Activated gamma-delta T cell treated with Interleukin-2 at 50 U/mL for 16 hours (primary cell): ENCODE measurements around the gene PTPRH.
A peak's percentile ranks its signal among the peaks of the same experiment; 100 is the strongest.
"Not testable (repeated sequence)": the region's sequence is repeated elsewhere in the genome, so short reads cannot be mapped to it uniquely, and the experiment has no call there.

Experiments used
- DNase-seq: peaks from one replicate; pipeline ENCODE4 v3.0.0-alpha.2; 2020

Gene PTPRH

DNA sequence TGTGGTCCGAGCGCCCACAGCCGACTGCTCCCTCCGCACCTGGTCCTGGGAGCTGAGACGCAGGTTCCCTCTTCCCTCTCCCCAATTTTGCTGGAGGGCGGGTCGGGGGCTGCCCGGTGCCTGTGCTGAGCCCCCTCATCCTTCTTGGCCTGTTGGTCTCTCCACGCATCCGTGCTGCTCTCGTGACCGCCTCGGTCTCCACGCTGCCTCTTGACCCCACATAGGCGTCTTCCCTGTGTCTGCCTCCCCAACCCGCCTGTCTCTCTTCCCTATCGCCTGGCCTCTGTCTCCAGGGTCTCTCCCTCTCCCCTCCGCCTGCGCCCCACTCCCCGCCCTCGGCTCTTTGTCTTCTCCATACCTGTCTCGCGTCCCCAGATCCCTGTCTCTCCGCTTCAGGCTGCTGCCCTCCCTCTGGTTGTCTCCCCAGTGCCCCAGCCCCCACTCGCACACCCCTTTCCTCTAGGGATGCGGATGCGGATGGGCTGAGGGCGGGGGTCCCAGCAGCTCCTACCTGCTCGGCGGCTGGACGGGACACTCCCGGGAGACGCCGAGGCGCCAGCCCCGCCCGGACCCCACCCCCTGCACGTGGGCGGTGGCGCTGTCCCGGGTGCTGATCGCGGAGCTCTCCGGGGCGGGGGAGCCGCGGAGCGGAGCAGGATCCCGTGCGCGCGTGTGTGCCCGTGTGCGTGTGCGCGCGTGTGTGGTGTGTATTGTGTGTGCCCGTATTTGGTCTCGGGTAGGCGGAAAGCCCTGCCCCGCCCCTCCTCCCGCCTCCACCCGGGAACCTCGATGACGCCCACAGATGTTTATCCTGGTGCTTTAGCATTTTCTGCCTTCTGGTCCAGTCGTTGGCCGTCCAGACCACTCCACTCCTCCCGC lies 29.5 kb downstream of the PTPRH start, which contains the start of gene SYT5:
Gene SYT5, minus strand, starts transcription at position 684 of the 879 bp plus-strand sequence. CDS start 1,248 bp downstream, outside the sequence.
- peak; percentile 52 for DNase-seq

DNA sequence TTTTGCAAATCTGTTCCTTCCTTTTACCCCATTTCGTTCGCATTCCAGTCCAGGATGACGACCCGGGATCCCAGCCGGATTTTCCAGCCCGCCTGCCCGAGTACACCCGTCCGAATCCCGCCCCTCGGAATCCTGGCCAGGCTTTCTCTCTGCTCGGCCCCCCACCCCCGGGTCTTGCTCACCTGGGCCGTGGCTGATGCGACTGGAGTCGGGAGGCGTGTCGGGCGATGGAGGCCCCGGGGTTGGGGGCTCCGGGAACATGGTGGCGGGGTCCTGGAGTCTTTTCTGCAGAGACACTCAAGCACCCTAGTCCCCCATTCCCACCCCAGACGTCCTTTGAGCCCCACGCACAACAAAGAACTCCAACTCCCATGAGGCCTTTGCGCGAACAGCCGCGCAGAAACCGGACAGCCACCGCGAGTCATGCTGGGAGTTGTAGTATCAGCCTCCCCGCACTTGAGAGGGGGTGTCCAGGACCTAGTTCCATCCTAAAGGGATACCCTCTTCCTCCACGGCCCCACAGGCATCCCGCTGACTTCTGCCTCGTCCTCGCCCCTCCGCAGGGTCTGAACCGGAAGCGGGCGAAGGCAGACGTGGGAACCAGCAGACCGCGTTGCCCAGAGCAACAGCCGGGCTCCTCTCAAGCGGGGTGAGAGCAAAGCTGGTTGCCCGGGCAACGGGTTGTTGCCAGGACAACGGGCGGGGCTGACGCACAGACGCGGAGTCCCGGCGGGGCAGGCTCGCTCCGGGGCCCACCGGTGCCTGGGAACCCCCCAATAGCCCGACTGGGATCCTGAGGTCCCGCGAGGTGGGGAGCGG lies 30.3 kb downstream of the PTPRH start:
- DNase-seq = peak; percentile 94

DNA sequence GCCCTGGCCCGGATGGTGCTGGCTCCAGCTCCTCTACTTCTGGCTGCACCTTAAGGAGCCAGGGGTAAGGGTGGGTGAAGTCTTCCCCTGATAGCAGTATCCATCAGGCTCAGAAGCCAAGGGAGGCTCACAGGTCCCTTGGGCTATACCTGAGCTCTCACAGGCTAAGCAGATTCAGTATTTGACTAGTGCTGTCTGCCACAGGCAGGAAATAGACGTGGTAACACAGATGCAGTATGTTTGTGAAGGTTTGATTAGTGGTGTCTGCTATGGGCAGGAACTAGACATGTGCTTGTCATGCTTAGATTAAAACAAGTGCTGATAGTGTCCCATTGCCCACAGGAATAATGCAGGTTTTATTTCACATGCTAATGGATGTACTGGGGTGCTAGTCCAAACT lies 33.2 kb downstream of the PTPRH start:
- DNase-seq = no peak

DNA sequence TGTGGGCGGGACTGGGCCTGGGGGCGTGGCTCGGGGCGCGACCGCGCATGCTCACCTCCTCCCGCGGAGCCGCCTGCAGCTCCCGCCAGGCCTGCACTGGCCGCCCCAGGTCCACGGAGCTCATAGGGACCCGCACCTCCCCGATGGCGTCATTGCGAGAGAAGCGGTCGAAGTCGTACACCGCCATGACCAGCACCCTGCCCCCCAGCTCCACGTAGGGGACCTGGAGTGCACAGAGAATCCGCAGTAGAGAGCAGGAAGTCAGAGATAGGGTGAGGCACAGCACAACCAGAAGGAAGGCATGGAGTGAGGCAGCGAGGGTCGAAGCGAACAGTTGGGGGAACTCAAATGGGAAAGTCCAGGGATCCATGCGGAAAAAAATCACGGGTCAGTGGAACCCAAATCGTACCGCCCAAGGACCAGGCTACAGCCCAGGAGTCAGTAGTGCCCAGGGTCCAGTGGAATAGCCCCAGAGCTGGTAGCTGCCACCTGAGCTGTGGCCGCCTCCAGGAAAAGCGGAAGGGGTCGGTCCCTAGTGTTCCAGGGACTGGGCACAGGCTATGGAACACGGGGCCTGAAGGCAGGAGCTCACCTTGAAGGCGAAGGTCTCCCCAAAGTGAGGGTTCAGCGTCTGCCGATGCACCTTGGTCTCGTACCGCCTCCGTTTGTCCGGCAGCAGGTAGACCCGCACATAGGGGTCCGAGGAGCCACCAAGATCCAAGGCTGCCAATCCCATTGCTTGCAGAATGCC lies 34.0 kb downstream of the PTPRH start:
- DNase-seq = no peak

DNA sequence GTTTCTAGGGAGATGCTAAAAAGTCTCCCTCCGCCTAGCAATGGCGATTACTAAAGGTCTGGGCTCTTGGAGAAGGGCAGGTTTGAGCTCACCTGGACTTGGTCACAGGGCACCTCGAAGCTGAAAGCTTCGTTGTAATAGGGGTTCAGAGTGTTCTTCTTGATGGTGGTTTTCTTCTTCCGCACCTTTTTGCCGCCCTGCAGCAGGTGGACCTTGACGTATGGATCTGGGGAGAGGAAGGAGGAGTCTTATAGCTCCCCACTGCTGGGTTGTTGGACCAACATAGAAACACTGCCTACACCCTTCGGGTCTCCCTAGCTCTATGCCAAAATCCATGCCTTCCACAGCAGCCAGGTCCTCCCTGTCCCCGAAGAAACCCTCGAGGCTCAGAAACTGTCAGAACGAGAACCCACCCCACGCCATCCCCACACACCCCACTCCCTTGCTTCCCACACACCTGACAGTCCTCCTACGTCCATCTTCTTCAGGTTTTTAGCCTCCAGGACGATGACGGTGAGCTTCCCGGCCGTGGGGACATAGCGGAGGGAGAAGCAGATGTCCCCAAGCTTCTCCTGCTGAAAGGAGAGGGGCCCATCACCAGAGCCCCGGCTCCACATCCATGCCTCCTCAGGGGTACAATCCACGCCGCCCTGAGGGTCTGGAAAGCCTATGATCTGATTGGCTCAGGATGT lies 34.7 kb downstream of the PTPRH start:
- DNase-seq = no peak

DNA sequence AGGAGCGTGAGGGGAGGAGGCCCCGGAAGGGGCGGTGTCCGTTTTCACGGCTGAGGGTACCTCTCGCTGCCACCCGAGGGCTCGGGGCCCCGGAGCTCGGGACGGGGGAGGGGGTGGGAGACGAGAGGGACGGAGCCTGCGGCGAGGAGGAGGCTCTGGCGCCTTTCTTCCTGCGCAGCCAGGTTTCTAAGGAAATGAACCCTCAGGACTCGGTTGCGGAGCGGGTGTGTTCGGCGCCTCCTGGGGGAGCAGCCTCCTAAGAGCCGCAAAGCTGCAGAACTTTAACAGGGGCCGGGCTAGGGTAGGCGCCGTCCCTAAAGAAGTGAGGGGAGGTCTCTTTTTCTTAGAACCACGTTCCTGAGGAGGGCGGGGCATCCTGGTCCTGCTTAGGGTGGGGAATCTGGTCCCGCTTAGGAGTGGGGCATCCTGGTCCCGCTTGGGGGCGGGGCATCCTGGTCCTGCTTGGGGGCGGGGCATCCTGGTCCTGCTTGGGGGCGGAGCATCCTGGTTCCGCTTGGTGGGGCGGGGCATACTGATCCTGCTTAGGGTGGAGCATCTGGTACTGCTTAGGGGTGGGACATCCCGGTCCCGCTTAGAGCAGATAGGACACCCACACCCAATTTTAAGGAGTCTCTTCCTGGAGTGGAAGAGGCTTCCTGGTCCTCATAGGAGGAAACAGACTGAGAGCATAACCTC lies 35.4 kb downstream of the PTPRH start:
- no peak for DNase-seq

DNA sequence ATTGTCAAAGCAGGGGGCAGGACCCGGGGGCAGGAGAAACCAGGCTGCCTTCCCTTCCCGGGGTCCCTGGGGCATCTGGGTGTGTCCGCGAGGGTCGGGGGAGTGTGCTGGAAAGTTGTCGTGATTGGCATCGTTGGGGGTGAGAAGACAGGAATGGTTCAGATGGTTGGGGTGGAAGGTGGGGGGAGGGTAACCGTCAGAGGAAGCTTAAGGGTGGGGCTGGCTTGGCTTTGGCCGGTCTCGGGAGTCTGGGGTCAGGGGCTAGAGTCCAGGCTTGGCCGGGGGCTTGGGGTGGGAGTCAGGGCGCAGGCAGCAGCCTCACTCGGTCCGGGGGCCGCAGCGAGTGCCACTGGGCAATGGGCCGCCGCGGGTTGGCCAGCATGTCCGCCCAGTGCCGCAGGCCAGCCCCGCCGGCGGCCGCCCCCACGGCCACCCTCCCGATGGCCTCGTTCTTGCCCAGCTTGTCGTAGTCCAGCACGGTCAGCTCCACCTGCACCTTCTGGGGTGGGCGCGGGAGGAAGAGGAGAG lies 36.1 kb downstream of the PTPRH start:
- DNase-seq = no peak

DNA sequence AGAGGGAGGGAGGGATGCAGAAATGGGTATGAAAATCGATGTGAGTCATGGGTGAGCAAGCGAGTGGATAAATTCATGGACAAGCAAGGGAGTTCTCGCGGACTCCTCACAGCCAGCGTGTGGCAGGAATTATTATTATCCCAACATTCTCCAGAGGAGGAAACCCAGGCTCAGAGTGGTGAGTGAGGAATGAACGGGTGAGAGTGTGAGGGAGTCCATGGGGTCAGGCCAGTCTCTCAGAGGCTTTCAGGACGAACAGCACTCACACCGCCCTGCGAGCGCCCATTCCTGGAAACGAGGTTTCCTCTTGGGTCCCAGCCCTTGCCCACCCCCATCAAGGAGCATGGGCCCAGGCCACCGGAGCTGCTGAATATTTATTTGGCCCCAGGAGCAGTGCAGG lies 36.6 kb downstream of the PTPRH start:
- no peak for DNase-seq

DNA sequence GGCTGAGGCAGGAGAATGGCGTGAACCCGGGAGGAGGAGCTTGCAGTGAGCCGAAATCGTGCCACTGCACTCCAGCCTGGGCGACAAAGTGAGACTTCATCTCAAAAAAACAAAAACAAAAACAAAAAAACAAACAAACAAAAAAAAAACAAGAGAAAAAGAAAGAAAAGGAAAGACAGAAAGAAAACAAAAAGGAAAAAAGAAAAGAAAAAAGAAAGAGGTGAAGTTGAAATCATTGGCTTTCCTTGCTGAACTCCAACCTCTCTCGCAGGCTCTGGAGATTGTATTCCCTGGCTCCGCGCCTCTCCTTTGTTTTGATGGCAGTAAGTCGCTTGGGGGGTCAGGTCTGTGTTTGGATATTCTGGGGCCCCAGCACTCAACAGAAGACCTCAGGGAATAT lies 37.0 kb downstream of the PTPRH start:
- not testable (repeated sequence) for DNase-seq

DNA sequence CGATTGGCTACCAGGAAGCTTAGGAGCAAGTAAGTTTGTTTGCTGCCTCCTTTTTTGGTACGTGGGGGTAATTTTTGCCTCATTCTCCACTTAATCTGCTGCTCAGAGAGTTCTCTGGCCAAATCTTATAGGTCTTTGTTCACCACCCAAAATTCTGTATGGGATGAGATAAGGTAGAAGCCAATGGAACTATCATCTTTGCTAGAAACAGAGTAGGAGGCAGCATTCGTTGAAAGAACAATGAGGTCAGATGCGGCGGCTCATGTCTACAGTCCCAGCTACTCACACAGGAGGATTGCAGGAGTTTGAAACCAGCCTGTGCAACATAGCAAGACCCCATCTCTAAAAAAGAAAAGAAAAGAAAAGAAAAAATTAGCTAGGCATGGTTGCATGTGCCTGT lies 37.9 kb downstream of the PTPRH start:
- DNase-seq = no peak

DNA sequence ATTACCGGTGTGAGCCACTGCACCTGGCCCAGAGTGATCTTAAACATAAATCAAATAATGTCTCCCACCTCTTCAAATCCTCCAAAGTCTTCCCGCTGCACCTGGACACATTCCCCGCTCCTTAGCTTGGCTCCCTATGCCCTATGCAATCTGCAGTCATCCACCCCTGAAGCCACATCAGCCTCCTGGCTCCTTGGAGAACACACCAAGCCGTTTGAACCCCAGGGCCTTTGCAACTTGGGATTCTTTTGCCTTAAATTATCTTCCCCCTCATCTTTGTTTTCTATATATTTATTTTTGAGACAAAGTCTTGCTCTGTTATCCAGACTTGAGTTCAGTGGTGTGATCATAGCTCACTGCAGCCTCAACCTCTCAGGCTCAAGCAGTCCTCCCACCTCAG lies 40.2 kb downstream of the PTPRH start:
- no peak for DNase-seq

DNA sequence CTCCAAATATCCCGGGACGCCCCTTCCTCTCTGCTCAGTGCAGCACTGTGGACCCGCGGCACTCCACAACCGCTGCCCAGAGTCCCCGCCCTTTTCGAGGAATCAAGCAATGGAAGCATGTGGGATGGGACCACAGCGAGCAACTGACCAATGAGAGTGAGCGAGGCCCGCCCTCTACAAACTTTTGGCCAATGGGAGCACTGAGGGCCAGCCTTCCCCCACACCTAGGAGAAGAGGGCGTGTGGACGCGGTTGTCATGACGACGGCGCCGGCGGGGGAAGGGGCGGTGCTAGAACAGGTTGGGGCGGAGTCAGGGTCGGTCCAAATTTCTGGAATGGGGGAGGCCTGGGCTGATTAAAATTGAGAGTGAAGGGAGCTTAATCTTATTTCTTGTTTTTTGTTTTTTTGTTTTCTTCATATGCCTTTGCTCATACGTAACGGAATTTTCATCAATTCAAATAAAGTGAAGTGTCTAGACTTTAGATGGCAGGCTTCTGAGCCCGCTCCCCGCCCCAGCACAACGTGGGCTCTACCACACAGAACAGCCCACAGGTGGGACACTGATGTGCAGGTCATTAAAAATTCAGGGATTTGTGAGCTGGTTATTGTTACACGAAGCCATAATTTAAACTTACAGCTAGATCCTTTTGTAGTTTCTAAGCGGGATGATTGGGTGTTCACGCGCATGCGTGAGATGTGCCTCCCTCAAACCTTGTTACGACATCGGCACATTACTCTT lies 42.6 kb downstream of the PTPRH start, which contains the start of gene DNAAF3:
Gene DNAAF3, minus strand, starts transcription at position 84 of the 739 bp plus-strand sequence. CDS start 200 bp downstream, outside the sequence.
- peak; percentile 33 for DNase-seq

DNA sequence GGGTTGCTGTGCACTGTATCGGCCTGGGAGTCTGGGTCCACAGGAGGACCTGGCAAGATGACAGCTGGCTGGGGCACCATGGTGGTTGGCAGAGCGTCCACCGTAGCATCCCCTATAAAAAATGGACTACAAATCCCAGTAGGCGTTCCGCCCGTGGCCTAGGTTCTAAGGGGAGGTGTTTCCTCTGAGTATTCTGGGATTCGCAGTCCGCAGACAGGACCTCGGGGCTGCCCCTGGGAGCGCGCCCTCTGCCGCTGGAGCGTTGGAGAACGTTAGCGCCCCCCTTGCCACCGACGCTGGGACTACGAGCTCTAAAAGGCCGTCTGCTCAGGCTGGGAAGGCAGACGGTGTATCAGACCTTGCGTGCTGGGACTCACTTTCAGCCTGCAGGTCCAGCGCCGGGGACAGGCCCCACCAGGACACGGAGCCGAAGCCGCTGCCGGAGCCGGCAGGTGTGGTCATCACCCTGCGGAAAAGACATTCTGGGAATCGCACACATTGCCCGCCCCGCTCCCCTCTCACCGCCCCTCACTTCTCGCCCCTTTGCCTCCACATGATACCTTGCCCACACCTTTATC lies 43.3 kb downstream of the PTPRH start:
- DNase-seq = peak; percentile 32

DNA sequence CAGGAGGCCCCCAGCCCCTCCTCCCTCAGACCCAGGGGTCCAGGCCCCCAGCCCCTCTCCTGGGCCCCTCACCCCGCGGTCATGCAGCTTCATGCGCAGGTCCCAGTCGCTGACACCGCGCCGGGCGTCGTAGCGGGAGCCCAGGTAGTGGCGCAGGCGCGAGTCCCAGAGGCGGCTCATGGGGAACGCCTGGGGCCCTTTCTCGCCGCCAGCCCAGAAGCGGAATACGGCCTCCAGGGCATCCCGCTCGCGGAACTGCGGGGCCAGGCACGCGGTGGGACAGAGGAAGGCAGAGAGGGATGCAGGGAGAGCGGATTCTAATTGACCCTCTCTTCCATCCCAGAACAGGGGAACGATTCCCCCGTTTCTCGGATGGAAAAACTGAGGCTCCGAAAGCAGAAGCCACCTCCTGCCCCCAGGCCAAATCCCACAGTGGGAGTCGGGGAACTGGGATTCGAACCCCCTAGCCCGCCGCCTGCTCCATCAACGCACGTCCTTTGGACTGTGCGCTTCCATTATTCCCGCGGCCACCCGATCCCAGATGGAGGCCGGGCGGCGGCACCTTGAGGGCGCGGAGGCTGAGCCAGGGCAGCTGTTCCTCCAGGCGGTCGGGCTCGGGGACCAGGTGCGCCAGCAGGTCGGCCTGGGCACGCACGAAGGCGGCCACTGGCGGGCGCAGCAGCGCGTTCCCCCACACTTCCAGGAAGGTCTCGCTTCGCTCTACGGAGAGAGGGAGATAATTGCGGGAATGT lies 47.6 kb downstream of the PTPRH start:
- no peak for DNase-seq

DNA sequence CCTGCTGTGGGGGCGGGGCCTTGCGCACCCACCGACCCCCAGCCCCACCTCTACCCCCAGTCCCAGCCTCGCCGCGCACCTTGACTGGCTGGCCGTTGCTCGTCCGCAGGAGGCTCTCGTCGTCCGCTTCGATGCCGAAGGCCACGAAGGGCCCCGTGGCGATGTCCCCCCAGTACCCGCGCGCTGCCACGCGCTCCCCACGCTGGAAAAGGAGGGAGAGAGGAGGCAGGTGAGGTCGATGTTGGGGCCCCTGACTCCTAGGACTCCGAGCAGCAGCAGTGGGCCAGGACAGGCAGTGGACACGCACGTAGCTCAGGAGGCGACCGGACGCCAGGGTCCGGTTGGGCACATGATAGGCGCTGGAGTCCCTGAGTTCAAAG lies 48.3 kb downstream of the PTPRH start:
- no peak for DNase-seq

DNA sequence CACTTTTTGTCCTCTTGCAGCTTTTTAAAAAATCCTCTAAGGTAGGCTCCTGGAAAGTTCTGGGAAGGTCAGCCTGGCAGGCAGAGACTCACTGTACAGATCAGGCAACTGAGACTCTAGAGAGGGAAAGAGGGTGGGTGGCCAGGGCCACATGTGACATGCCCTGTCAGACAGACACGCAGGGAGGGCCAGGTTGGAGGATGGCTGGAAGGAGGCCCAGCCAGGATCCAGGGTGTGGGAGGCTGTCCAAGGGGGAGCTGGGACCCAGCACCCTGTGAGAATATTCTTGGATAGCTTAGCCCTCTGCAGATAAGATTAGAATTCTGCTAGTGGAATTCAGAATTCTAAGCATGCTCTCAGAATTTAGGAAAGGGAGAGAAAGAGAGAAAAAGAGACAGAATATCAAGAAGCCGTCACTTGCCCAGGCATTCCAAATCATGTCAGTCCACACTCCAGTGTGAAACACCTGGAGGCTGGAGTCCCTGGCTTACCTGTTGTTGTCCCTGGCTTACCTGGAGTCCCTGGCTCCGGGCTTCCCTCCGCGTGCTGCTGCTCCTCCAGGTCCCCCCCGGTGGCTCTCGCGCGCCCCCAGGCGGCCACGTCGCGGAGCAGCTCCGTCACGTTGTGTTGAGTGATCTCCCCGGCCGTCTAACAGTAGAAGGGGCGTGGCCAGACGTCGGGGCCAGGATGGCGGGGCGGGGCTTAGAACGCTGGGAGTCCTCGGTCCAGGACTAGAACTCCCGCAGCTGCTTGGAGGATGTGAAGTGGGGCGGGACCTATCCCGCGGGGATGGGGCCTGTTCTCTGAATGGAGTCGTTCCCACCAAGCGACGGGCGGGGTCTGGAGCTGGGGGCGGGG lies 48.9 kb downstream of the PTPRH start:
- DNase-seq = peak; percentile 81

DNA sequence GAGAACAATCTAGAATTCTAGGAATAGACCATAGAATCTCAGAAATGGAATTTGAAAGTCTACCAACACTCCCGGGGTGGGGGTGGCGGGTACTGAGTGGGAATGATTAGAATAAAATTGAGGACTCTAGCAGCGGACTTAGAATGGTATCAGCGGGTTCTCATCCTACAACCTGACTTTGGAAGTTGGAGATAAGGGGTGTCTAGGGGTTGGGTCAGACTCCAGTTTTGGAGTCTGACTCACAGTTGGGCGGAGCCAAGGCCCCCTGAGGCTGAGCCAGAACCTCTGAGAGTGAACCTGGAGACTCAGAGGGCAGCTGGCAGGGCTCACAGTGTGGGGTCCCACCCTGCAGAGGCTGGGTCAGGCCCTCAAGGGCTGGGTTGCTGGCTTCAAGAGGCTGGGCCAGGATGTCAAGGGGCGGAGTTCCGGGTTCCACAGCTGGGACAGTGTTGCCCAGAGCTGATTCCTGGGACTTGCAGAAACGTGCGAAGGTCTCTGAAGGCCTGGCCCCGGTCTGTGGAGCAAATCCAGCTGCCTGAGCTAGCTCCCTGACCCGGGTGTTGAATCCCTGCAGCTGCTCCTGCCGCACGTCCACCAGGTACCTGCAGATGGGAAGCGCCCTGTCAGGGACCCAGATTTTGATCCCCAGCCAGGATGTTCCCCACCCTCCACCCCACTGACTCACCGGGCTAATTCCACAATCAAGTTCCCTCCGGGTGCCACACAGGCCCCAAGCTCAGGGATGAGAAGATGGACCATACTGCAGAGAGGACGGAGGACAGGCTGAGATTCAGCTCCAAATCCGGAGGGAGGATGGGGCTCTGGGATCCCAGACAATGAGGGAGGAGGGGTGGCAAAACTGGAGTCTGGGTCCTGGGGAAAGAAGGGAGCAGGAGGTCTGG lies 50.2 kb downstream of the PTPRH start:
- no peak for DNase-seq

DNA sequence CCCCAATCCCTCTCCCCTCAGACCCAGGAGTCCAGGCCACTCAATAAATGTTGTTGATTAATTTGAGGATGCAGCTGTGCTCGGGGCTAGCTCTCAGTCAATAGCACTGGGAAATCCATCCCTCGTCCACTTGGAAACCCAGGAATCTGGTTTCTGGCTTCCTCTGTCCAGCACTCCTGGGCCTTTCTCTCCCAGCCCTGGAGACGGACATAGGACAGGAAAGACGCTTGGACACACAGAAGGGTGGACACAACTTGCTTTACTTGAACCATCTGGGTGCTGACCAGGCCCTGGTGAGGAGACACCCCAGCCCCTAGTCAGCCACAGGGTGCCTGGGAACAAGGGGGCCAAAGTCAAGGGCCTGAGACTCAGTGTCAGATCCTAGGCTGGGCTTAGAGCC lies 50.9 kb downstream of the PTPRH start:
- no peak for DNase-seq
